GM18526 (cell line): ENCODE results near the gene FGF12.

Source experiments
- POLR2A ChIP-seq: IDR thresholded peaks from 3 replicates; pipeline ENCODE4 v1.6.1; 2011; ENCODE audit not compliant: insufficient read length; ENCODE audit errors: extremely low read depth

FGF12 gene

GRCh38 chr3:192490720-192491119 is 236.6 kb downstream of the FGF12 start:
- TF ChIP-seq POLR2A: no peak

DNA sequence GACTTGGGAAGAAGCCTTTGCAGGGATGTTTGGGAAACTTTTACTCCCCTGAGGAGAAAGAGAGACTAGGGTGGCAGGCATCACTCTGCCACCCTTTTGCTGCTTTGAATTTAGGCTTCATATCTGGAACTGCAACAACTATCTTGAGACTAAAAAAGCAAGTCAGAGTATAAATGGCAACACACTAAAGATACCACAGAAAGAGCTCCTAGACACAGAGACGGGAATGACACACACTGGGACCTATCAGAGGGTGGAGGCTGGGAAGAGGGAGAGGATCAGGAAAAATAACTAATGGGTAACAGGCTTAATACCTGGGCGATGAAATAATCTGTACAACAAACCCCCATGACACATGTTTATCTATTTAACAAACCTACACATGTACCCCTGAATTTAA is 237.8 kb downstream of the FGF12 start:
- no peak for TF ChIP-seq POLR2A

DNA sequence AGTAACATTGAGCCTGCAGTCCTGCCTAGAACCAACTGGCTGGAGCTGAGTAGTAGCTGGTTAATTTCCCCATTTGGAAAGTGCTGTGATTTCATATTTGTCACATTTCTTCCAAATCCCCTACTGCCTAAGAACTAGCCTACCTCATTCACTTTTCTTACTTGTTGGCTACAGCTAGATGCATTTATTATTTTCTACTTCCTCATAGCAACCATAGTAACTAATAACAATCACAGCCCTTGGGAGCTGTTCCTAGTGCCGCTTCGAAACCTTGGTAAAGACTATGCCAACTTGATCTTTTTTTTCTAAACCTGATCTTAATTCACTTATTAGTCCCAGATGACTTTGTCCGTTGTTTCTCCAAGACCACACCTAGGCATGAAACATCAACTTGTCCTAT is 240.3 kb downstream of the FGF12 start:
- no peak for TF ChIP-seq POLR2A

- no peak for TF ChIP-seq POLR2A
Observed at GRCh38 chr3:192482809-192483208, 244.5 kb downstream of the FGF12 start.

GRCh38 chr3:192482391-192482790 is 244.9 kb downstream of the FGF12 start:
- TF ChIP-seq POLR2A: no peak

DNA sequence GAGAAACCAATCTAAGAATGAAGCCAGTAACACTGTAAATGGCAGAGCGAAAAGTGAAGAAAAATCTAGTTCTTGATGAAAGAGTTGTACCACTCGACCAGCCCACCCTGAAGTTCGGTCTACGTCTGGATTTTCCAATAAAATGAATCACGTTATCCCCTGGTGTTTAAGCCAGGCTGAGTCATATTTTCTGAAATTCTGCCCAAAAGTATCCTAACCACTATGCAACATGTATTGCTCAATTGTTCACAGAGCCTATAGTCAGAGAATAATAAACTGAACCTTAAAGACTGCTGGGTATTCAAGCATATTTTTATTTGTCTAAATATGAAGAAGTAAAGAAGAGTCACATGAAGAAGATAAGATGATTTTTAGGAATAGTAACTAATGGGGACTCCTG is 245.7 kb downstream of the FGF12 start:
- no peak for TF ChIP-seq POLR2A

GRCh38 chr3:192467230-192468140 is 259.9 kb downstream of the FGF12 start:
- TF ChIP-seq POLR2A: no peak

GRCh38 chr3:192449036-192449435 is 278.3 kb downstream of the FGF12 start:
- no peak for TF ChIP-seq POLR2A

GRCh38 chr3:192445770-192446644 is 281.3 kb downstream of the FGF12 start:
- TF ChIP-seq POLR2A: no peak

DNA sequence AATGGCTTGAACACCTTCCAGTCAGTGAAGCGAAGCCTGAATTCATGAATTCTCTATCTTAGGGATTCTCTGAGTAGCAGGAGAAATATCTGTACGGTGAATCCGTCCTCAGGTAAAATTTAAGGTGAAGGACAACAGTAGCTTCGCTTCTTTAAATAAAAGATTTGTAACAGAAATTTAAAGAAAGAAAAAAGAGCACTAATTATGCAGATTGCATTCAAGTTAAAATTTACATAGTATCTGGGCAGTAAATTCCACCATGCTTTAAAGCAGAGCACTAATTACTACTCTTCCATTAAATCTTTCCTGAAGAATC is 282.6 kb downstream of the FGF12 start:
- TF ChIP-seq POLR2A: no peak

DNA sequence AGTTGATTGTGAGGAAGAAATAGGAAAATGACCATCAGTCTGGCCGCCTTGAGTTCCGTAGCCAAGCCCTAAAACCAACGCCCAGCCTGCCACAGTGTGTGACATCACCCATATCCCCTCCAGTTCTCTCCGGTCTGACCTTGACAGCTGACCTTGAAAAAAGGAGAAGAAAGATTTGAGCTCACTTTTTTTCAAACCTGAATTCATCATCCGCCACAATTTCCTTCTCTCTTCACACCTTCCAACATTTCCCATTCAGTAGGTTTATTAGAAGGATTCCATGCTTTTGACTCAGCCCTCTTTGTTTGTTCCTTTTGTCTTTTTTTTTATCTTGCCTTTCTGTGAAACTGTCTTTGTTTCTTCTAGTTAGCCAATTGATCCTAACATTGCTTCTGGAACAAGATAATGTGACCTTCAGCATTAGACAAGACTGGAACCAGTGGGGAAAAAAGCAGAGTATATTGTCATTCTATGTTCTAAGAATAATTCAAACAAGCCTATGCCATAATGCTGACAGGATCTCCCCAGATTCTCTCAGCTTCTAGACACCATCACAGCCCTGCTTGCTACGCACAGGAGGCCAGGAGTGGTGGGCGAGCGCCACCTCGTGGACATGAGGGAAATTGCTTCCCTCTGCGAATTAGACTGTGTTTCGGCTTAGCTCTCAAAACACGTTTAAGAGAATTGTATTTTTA is 283.1 kb downstream of the FGF12 start:
- no peak for TF ChIP-seq POLR2A

DNA sequence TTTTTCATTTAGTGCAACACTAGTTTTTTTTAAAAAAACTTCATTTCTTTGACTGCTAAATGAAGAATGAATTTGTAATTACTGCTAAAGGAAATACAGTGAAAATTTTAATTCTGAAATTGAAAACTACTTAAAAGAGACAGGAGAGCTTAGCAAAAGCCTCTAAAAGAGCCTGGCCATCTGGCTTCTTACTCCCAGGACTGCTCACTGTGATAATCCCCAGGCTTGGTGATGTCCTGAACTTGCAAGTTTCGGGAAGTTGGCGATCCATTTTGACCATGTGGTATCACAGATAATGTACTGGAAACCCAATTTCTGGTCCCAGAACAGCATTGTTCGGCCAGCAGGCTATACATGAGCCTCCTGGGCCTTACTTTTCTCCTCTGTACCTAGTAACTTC is 292.1 kb downstream of the FGF12 start:
- no peak for TF ChIP-seq POLR2A

GRCh38 chr3:192434186-192434585 is 293.2 kb downstream of the FGF12 start:
- TF ChIP-seq POLR2A: no peak

GRCh38 chr3:192433704-192434103 is 293.6 kb downstream of the FGF12 start:
- TF ChIP-seq POLR2A: no peak

DNA sequence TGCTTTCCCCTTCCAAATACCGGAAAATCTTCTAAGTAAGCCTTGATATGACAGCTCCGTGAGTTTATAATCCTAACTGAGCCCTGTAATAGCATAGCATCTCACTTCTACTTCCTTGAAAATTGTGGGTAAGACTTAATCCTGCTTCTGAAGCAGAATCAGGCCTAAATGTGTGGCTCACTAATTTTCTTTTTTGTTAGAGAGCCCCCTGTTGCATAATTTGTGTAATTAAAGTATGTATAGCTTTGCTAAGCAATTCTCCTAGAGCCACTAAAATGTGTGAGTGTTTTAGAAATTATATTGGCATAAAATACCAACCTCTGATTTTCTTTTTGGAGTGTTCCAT is 304.4 kb downstream of the FGF12 start:
- no peak for TF ChIP-seq POLR2A
